Transverse colon (tissue), 4 donors: Measurements from ENCODE around the gene ZNF512B. TPM values are rescaled to one million over a fixed set of nuclear protein-coding genes. Genes with fewer than 3 reads are reported as not detected.

Experiments
- DNase-seq: peaks from one replicate; pipeline ENCODE4 v3.0.0-alpha.2; 2019
- H3K27ac ChIP-seq, 4 donors: fragments of 200-600 bp; sonication (generic); 2 replicates each; pipeline ENCODE4 v1.5.1; 2016 to 2018; ENCODE audit warnings: inconsistent platforms in 4 of 4
- H3K27me3 ChIP-seq: fragments of 200-600 bp; sonication (generic); 2 replicates; pipeline ENCODE4 v1.5.1; 2017; ENCODE audit warnings: inconsistent platforms
- H3K36me3 ChIP-seq, 4 donors: fragments of 200-600 bp; sonication (generic); 2 replicates each; pipeline ENCODE4 v1.5.1; 2017 to 2019; ENCODE audit warnings: inconsistent platforms in 4 of 4
- H3K4me1 ChIP-seq, 4 donors: fragments of 200-600 bp; sonication (generic); 2 replicates each; pipeline ENCODE4 v1.5.1; 2017 to 2020; ENCODE audit warnings: inconsistent platforms in 4 of 4
- H3K4me3 ChIP-seq, 4 donors: fragments of 200-600 bp; sonication (generic); 1 replicate in 1 of 4; 2 replicates in 3 of 4; pipeline versions ENCODE4 v1.5.1 to v1.6.1; 2017 to 2019; ENCODE audit warnings: inconsistent platforms in 4 of 4
- H3K9me3 ChIP-seq, 2 donors: fragments of 200-600 bp; sonication (generic); 2 replicates each; pipeline ENCODE4 v1.5.1; 2017 to 2019; ENCODE audit warnings: inconsistent platforms in 2 of 2
- EP300 ChIP-seq: sonication (generic); formaldehyde crosslinking; IDR thresholded peaks from one replicate; pipeline ENCODE4 v1.6.1; 2017; ENCODE audit warnings: antibody characterized with exemption, low read depth
- POLR2A ChIP-seq: fragments of 450-650 bp; IDR thresholded peaks from one replicate; pipeline ENCODE4 v1.6.1; 2016; ENCODE audit warnings: antibody characterized with exemption, mild to moderate bottlenecking, moderate library complexity
- POLR2AphosphoS5 ChIP-seq, 3 donors: sonication (generic); formaldehyde crosslinking; IDR thresholded peaks; one replicate each; pipeline ENCODE4 v1.6.1; 2016; ENCODE audit warnings: antibody characterized with exemption in 3 of 3
- WGBS, 2 donors: methylation state at CpG; one replicate each; pipeline ENCODE4 v1.1.5; 2018; ENCODE audit warnings: low coverage in 1 of 2; 5-methylcytosine and 5-hydroxymethylcytosine counted together
- in situ Hi-C, 4 donors: fragments of 200-750 bp; cut with MboI; loops; one replicate each; pipeline versions ENCODE4 v1.15.0 to v1.15.1; 2017; ENCODE audit warnings: low sequenced_read_pairs in 3 of 4, low pct_ligation_motif_present in 1 of 4, low pct_unique_long_range_greater_than_20kb in 1 of 4
- intact Hi-C: fragments of 100-400 bp; cut with DNase I; formaldehyde crosslinking; loops from one replicate; pipeline ENCODE4 v1.15.1; 2023; ENCODE audit warnings: low total_unique reads
- total RNA-seq, 4 donors: library from RNA; depleted of rRNA; stranded (reverse); fragments of >200 nt; gene quantifications; one replicate each; pipeline ENCODE4 v1.1.0, GENCODE V29; 2016
- TF ChIP-seq, protein P1 (sequence below), 5 experiments: fragments of 200-600 bp in 3 of 5; fragments of 450-650 bp in 2 of 5; sonication (generic) in 3 of 5; IDR thresholded peaks; 1 replicate in 2 of 5; 2 replicates in 3 of 5; pipeline ENCODE4 v1.5.1; 2016 to 2017; ENCODE audit warnings: antibody characterized with exemption in 5 of 5, inconsistent platforms in 3 of 5, mild to moderate bottlenecking in 2 of 5, moderate library complexity in 1 of 5

ZNF512B gene
- total RNA-seq, 4 donors from 2014 or later, result 1.8 to 5.2 (median 2.1) TPM

DNA sequence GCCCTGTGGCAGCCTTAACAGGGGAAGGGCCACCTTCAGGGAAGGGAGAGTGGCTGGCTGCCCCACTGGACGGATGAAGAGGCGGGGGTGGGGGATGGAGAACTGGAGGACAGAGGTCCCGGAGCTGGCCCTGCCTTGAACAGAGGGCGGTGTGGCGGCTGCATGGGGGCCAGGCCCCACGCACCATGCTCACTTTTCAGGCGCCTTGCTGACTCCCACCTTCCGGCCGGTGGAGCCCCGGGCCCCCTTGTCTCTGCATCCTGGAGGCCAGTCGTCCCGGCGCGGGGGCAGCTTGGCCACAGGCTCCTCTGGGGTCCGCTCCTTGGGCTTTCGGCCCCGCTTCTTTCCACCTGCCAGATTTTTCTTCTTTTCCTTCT lies 10.0 kb downstream of the ZNF512B start:
- in situ Hi-C loops (no loop called here), intact Hi-C loops (no loop called here)
- DNase-seq, result no peak
- H3K4me3 ChIP-seq, result no peak overlapping the region
- peaks cover 8 to 30% (median 24%) of the 10 kb centered on the region in 4 donors for H3K4me1 ChIP-seq
- no peaks in the 10 kb centered on the region for H3K27me3 ChIP-seq
- H3K36me3 ChIP-seq, result no peaks in the 10 kb centered on the region
- 95 to 100% methylated on average over 5 to 16 of the region's 17 CpGs for WGBS, 2 donors
- H3K27ac ChIP-seq, result no peak overlapping the region
- TF ChIP-seq POLR2A (no peak), EP300 (no peak), POLR2AphosphoS5 (IDR thresholded peaks at IDR 0.05) (no peak)
- TF ChIP-seq, protein P1, sequence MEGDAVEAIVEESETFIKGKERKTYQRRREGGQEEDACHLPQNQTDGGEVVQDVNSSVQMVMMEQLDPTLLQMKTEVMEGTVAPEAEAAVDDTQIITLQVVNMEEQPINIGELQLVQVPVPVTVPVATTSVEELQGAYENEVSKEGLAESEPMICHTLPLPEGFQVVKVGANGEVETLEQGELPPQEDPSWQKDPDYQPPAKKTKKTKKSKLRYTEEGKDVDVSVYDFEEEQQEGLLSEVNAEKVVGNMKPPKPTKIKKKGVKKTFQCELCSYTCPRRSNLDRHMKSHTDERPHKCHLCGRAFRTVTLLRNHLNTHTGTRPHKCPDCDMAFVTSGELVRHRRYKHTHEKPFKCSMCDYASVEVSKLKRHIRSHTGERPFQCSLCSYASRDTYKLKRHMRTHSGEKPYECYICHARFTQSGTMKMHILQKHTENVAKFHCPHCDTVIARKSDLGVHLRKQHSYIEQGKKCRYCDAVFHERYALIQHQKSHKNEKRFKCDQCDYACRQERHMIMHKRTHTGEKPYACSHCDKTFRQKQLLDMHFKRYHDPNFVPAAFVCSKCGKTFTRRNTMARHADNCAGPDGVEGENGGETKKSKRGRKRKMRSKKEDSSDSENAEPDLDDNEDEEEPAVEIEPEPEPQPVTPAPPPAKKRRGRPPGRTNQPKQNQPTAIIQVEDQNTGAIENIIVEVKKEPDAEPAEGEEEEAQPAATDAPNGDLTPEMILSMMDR (IDR thresholded peaks at IDR 0.05), result no peak
- no peaks in the 10 kb centered on the region for H3K9me3 ChIP-seq

DNA sequence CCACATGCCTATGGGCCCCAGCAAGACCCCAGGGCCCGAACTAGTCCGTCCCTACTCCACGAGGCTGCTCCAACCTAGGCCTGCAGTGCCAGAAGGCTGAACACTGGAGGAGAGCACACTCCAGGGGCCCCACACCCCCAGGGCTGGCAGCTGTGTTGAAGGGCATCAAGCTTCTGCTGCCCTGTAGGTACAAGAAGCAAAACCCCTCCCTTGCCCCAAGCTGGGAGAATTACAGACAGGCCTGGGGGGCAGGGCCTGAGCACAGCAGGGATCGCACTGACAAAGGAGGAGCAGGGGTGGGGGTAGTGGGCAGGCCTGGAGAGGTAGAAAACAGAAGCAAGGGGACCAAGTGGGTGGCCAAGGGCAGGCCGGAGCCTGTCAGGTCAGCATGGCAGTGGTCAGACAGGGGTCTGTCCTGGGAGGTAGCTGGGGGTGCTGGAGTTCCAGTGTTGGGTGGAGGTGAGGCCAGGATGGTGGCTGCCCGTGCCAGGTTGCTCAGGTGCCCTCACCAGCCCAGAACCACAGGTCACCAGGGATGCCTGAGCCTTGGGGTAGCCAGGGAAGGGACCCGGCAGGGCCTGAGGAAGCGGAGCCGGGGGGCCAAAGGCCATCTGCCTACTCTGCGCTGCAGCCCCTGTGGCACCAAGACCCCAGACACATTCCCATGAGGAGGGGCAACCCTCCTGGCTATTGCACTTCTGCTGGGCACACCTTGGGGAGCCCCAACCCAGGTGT lies 10.6 kb downstream of the ZNF512B start:
- Histone ChIP-seq H3K27me3 (no peaks in the 10 kb centered on the region), H3K36me3 (no peaks in the 10 kb centered on the region), H3K4me1 (peaks cover 13 to 35% (median 29%) of the 10 kb centered on the region in 4 donors), H3K4me3 (no peak overlapping the region), H3K9me3 (no peaks in the 10 kb centered on the region), H3K27ac (no peak overlapping the region)
- no peak for DNase-seq
- TF ChIP-seq POLR2A (no peak), POLR2AphosphoS5 (IDR thresholded peaks at IDR 0.05) (no peak), EP300 (no peak)
- TF ChIP-seq, protein P1 (IDR thresholded peaks at IDR 0.05), result no peak
- WGBS, 2 donors, result 93% methylated on average over 9 of the region's 10 CpGs; no CpG with 5 or more reads in 1 of the 2 donors
- intact Hi-C loops (no loop called here), in situ Hi-C loops (no loop called here)

DNA sequence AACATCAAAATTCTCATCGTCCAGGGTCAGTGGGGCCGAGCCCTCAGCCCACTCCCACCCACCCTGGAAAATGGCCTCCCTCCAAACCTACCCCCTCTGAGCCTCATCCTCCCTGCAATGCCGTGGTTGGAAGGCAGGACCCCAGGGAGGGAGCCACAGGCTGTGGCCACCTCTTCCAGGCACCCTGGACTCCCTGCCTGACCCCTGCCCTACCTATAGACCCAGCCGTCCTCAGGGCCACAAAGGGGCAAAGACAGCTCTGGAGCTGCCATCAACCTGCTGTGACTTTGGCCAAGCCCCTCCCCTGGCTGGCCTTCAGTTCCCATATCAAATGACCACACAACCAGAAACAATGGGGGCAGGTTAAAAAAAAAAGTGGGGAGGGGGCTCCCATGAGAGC lies 11.3 kb downstream of the ZNF512B start:
- TF ChIP-seq POLR2A (no peak), POLR2AphosphoS5 (IDR thresholded peaks at IDR 0.05) (no peak), EP300 (no peak)
- TF ChIP-seq, protein P1 (IDR thresholded peaks at IDR 0.05), result no peak
- peak overlapping the region in 2 of 4 donors; percentile 89 to 97 for H3K27ac ChIP-seq
- intact Hi-C loops (no loop called here), in situ Hi-C loops (no loop called here)
- WGBS, 2 donors, result 72% methylated on average over 4 of the region's 4 CpGs; no CpG with 5 or more reads in 1 of the 2 donors
- DNase-seq, result no peak
- no peak overlapping the region for H3K4me3 ChIP-seq
- peaks cover 20 to 41% (median 35%) of the 10 kb centered on the region in 4 donors for H3K4me1 ChIP-seq
- H3K9me3 ChIP-seq, result no peaks in the 10 kb centered on the region
- H3K27me3 ChIP-seq, result no peaks in the 10 kb centered on the region
- no peaks in the 10 kb centered on the region for H3K36me3 ChIP-seq

DNA sequence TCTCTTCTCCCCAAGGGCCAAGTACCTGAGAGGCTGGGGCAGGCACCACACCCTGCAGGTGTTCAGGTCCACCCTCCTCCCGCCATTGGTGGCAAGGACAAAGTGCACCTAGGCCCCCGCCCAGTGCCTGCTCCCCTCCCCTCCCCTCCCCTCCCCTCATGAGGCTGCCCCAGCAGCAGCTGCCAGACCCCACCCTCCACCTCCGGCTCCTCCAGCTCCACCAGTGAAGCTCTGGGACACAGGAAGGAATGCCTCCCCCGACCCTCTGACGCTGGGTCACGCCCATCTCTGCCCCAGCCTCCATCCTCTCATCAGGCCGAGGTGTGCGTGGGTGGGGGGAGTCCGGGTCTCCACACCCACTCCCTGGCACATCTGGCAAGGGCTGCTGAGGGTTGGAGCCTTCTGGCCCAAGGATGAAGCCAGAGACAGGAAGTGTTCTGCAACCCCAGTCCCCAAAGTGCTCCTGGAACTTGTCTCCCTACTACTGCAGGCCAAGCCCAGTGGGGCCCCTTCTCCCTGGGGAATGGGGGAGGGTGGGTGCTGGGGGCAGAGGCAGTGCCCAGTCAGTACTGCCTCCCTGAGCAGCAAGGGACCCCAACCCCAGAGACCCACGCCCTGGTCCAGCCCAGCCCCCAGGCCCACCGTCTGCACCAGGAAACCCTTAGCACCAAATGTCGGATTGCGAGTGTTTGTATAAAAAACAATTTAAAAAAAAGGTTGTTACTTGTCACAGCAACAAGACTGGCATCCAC lies 11.9 kb downstream of the ZNF512B start:
- in situ Hi-C loops, result no loop called here
- H3K4me3 ChIP-seq, result peak overlapping the region in 2 of 4 donors; percentile 90 to 93
- no peaks in the 10 kb centered on the region for H3K9me3 ChIP-seq
- H3K36me3 ChIP-seq, result no peaks in the 10 kb centered on the region
- peak; percentile 89 for DNase-seq
- WGBS, 2 donors, result 44% methylated on average over 8 of the region's 13 CpGs; no CpG with 5 or more reads in 1 of the 2 donors
- intact Hi-C loops, result no loop called here
- H3K4me1 ChIP-seq, result peaks cover 22 to 42% (median 37%) of the 10 kb centered on the region in 4 donors
- H3K27ac ChIP-seq, result peak overlapping the region; percentile 89 to 97 (median 92)
- H3K27me3 ChIP-seq, result no peaks in the 10 kb centered on the region
- TF ChIP-seq POLR2AphosphoS5 (IDR thresholded peaks at IDR 0.05) (no peak), POLR2A (no peak), EP300 (no peak)
- TF ChIP-seq, protein P1 (IDR thresholded peaks at IDR 0.05), result no peak
